HG03520 (cell line): ENCODE data around the gene SLC4A1.
"Not testable (repeated sequence)": the region's sequence is repeated elsewhere in the genome, so short reads cannot be mapped to it uniquely, and the experiment has no call there.

Source experiments
- ATAC-seq: cut with Tn5 transposase; IDR thresholded peaks from one replicate; pipeline ENCODE4 v1.9.1; 2021; ENCODE audit warnings: mild to moderate bottlenecking, moderate library complexity; ENCODE audit not compliant: unreplicated experiment

The SLC4A1 gene

DNA sequence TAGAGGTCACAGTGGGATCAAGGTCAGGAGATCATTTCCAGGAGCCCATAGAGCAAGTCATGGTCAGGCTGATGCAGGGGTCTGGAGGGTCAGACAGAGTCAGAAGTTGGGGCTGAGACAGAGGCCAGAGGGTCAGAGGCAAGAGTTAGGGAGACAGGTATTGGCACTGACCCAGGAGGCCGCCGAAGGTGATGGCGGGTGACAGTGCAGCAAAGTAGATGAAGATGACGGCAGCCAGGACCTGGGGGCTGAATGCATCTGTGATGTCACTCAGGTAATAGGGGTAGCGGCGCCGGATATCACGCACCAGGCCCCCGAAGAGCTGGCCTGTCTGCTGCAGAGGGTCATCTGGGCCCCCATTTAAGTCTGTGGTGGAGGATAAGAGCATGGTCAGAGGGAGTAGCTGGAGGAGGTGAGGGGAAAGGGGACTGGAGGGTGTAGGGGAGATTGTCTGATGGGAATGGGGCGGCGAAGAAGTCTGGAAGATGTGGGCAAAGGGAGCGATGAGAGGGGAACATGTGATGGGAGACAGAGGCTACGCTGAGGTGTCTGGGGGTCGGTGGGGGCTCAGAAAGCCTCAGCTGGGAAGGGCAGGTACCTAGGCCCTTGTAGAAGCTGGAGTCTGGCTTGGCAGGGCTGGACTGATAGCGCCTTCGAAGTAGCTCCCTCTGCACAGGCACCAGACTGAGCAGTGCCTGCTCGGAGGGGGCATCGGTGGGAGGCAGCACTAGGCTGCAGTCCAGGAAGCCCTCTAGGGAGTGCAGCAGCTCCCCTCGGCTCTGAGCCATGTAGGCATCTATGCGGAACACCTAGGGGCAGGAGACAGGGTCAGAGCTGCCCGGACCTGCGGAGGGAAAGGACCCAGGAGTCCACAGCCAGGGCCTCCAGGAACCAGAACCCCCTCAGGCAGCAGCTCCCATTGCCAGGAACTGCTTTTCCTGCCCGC lies 9.8 kb downstream of the SLC4A1 start:
- no peak for ATAC-seq

DNA sequence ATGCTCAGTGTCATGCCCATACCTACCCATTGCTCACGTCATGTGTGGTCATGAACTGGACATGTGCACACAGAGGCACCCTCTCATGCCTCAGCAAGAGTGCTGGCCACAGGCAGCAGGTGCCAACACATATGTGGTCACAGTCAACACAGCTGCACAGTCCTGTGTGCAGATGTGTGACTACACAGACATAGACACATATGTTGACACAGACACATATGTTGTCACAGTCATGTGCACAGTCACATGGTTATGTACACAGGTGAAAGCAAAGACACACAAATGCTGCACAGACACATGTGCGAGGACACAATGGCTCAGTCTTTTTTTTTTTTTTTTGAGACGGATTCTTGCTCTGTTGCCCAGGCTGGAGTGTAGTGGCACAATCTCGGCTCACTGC lies 11.3 kb downstream of the SLC4A1 start:
- ATAC-seq = no peak

DNA sequence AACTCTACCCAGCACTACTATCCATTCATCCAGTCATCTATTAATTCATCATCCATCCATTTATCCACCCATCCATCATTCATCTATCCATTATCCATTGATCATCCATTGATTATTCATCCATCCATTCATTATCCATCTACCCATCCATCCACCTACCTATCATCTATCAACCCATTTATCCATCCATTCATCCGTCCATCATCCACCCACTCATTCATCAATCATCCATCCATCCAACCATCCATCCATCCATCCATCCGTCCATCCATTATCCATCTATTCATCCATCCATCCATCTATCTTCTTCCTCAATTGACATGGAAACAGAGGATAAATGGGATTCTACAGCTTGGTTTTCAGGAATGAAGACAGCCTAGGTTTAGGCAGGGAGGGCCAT lies 12.0 kb downstream of the SLC4A1 start:
- no peak for ATAC-seq

DNA sequence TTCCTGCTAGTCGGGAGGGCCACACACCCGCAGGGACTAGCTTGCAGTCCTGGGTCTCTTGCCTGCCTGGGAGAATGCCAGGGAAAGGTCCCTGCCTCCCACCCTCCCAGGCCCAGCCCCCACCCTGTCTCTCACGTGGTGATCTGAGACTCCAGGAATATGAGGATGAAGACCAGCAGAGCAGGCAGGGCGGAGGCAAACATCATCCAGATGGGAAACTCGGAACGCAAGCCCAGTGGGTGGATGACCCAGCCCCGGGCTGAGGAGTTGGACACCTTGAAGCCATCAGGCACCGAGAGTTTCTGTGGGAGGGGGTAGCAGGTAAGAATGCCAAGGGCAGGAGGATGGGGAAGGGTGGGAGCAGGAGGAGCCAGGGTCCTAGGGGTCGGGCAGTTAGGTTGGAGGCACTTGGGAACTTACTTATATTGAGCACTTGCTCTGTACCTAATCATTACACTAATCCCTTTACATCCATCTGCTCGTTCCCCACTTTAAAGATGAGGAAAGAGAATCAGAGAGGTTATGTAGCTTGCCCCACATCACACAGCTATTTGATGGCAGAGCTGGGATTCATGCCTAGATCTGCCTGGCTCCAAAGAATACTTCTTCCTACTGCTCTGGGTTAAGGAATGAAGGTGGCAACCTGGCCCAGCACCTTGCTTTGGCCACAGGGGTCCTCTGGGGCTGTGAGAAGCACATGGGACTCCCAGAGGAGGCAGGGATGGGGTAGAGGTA lies 13.4 kb downstream of the SLC4A1 start:
- ATAC-seq = no peak

DNA sequence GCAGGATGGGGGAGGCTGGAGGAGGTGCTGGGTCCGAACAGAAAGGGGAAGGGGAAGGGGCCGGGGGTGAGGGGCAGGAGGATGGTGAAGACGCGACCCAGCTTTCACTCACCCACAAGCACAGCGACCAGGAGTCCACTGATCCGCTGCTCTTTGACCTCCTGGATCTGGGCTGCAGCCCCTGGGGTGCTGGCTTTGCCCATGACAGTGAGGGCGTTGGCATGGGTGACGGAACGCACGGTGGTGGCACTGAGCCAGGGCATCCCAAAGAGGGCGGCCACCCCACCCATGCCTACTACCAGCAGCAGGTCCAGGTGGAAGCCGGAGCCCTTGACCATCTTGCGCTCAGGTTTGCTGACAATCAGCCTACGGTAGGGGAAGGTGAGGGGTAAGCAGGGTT lies 14.9 kb downstream of the SLC4A1 start:
- no peak for ATAC-seq

DNA sequence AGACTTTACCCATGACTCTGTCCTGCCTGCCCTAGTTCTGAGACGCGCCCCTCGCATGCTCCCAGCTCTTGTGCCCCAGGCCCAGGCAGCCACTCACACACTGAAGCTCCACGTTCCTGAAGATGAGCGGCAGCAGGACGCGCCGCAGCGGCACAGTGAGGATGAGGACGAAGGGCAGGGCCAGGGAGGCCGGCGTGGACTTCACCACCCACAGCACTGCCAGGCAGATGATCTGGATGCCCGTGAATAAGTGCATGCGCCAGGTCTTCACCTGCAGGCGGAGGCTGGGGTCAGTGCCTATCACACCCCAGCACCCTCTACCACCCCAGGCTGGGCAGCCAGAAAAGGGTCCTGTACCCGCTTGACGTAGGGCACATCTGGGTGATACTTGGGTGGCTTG lies 16.9 kb downstream of the SLC4A1 start:
- ATAC-seq = no peak

DNA sequence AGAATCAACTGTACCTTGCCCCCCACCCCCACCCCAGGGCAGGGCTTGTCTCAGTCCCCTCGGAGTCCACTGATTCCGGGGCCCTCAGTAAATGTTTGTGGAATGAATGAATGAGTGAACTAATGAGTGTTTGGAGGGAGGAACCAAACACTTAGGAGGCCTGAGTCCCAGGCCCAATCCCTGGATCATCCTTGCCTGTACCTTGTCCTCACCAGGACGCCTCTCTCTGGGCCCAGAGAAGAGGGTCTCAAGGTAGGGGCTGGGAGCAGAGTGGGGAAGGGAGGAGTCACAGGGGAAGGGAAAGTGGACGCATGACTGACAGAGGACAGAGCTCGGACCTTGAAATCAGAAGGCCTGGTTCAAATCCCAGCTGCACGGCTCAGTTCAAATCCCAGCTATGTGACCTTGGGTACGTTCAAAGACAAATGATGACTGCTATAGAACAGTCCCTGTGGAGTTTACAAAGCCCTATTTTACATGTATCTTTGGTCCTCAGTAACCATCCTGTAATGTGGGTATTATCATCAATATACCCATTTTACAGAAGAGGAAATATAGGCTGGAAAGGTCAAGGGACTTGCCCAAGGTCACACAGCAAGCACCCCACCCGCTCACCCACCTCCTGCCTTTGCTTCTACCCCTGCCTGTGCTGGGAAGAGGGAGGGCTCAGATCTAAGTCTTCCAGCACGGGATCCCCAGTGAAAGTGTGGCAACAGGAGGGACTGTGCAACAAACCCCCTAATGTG lies 18.3 kb downstream of the SLC4A1 start:
- ATAC-seq = no peak

DNA sequence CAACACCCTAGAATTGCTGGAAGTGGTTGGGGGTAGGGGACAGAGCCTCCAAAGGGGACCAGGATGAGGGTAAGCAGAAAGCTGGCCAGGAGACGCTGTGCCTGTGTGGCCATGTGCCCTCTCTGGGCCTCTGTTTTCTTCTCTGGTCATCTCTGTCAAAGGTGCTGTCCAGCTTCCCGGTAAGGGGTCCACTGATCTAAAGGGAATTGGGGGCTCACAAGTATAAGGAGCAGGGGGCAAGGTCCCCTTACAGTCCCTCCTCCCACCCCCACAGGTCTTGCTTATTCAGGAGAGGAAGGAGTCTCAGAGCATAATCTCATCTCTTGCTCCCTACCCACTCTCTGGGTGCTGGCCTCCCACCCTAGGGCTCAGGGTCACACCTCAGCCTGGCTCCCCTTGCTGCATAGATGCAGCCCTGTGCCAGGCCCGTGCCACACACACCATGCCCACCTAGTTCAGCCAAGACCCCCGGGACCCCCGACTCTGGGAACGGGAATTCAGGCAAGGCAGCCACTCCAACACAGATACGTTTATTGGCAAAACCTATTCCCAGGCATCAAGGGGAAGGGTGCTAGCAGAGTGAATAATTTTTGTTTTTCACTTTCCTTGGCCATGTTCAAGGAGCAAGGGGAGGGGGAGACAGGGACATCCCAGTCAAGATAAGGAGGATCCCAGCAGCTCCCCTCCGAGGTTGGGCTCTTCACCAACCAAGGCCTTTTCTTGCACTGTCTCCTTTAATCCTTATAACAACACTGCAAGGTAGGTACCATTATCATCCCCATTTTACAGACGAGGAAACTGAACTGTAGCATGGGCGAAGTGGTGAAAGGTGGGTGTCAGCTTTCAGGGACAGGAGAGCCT lies 19.8 kb downstream of the SLC4A1 start:
- no peak for ATAC-seq

DNA sequence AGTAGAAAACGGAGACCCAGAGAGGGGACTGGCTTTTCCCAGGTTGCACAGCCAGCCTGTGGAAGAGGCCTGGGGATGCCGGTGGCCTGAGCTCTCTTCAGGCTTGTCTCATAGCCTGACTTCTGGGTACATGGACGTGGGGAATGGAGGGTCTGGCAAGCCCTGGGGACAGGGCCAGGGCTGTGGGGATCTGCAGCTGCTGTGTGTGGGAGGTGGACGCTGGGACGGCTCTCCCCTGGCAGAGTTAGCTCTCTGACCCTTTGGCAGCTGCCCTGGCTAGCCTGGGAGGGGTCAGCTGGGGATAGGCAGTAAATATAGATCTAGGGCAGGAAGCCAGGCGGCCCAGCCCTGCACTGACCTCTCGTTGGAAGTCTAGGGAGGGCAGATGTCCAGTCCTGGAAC lies 20.5 kb downstream of the SLC4A1 start:
- ATAC-seq = no peak

DNA sequence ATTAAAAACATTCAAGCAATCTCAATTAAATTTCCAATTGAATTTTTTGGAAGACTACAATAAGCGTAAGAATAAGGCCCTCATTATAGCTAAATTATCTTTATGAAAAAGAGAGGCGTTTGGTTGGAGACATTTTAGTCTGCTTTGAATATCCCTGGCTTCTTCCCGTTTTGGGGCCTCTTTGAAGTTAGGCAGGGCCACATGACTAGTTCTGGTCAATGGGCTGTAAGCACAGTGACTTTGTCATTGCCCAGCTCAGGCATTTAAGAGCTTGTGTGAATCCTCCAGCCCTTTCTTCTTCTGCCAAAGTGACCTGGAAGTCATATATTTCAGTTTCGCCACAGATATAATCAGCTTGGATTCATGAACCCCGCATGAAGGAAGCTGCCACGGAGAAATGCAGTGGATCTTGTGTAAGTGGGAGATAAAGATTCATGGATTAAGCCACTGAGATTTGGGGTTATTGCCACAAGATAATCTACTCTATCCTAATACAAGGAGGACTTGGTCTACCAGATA lies 26.8 kb downstream of the SLC4A1 start:
- no peak for ATAC-seq

DNA sequence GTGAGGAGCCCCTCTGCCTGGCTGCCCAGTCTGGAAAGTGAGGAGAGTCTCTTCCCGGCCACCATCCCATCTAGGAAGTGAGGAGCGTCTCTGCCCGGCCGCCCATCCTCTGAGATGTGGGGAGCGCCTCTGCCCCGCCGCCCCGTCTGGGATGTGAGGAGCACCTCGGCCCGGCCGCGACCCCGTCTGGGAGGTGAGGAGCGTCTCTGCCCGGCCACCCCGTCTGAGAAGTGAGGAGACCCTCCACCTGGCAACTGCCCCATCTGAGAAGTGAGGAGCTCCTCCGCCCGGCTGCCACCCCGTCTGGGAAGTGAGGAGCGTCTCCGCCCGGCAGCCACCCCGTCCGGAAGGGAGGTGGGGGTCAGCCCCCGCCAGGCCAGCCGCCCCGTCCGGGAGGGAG lies 30.0 kb downstream of the SLC4A1 start:
- not testable (repeated sequence) for ATAC-seq

DNA sequence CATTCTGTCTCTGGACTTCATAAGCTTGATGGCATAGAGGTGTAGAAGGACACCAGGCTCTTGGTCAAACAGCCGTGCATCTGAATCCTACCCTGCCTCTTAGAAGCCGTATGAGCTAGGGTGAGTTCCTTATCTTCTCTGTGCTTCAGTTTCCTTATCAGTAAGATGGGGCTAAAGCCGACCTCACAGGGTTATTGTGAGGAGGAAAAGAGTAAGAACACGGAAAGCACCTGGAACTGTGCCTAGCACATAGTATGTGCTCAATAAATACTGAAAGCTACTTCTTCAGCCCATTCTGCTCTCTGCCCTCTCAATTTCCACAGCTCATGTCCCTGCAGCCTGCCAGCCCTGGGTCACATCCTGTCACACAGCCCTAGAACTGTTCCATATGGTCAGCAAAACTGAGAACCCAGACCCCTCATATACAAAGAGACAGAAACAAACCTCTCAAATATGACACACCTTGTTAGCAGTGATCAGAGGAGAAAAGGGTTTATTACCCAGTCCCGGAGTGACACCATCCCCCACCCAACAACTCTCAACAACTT lies 31.4 kb downstream of the SLC4A1 start:
- ATAC-seq = no peak

DNA sequence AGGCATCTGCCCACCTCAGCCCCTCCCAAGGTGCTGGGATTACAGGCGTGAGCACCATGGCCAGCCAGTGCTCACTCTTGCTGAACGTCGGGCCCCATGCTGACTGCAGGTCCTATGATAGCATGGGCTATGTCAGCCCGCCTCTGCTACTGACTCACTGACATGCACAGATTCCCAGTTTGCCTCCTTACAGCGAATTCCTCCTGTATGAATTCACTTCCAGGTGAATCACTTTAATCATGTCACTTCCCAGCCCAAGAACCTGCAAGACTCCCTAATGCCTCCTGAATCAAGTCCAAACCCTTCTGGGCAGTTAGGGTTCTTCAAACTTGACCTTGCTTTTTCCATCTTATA lies 32.4 kb downstream of the SLC4A1 start:
- ATAC-seq = no peak

DNA sequence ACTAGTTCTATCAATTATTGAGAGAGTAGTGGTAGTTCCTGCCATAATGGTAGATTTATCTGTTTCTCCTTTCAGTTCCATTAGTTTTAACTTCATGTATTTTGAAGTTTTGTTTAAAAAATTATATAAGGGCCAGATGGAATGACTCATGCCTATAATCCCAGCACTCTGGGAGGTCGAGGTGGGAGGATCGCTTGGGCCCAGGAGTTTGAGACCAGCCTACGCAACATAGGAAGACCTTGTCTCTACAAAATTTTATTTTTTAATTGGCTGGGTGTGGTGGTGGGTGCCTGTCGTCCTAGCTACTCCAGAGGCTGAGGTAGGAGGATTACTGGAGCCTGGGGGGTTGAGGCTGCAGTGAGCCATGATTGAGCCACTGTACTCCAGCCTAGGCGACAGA lies 34.4 kb downstream of the SLC4A1 start:
- no peak for ATAC-seq

DNA sequence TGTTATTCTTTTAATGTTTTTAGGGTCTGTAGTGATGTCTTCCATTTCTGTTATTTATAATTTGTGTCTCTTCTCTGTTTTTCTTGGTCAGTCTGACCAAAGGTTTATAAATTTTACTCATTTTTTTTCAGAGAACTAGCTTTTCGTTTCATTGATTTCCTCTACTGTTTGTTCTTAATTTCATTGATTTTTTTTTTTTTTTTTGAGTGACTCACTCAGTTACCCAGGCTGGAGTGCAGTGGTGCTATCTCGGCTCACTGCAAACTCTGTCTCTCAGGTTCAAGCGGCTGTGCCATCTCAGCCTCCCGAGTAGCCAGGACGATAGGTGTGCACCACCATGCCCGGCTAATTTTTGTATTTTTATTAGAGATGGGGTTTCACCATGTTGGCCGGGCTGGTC lies 35.9 kb downstream of the SLC4A1 start:
- ATAC-seq = no peak

DNA sequence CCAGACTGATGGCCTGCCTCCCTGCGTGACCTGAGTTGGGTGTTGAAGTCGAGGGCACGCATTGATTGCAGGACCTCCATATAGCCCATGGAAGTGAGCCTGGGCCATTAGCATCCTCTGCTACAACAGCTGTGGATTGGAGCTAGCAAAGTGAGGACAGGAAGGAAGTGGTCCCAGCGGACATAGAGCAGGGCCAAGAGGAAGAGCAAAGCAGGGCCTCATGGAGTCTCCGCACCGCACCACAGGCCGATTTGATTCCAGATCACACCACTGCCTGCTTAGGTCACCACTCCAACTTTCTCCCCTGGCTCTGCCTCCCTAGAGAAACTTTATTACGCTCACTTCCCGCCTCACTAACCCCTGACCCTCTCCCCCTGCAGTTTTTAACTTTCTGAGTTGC lies 37.8 kb downstream of the SLC4A1 start:
- no peak for ATAC-seq

DNA sequence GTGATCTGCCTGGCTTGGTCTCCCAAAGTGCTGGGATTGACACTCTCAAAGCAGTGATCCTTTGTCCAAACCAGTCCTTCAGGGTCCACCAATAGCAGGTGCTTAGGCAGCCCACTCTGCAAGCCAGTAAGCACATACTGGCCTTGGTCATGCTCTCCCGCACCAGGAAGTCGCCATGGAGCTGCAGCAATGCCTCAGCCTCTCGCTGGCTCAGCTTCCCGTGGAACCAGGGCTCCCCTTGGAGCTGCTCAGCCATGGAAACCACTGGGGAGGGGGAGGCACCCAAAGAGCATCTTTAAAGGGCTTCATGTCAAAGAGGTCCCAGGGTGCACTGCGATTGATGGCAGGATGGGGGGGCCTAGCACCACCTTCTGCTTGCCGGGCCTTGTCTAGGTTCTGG lies 38.8 kb downstream of the SLC4A1 start:
- ATAC-seq = no peak

DNA sequence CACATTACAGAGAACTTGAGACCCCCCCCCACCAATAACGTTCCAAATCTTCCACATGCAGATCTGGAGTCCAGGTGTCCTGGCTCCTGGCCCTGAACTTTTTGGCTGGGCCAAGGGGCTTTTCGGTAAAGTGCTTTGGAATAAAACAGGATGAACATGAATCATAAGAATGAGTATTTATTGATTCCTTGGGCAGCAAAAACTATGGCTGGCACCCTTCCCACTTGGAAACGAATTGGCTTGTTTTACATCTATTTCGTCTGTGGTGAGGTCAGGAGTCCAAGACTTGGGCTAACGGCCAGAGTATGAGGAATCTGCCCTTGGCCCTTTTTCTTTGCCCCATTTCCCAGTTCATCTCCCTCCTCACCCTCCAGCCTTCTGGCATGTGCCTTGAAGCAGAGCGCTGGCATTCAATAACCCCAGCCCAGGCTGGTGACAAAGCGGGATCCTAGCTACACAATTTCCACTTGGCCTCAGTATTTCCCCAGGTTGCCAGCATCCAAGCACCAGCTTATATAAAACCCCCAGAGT lies 44.3 kb downstream of the SLC4A1 start:
- ATAC-seq = no peak

DNA sequence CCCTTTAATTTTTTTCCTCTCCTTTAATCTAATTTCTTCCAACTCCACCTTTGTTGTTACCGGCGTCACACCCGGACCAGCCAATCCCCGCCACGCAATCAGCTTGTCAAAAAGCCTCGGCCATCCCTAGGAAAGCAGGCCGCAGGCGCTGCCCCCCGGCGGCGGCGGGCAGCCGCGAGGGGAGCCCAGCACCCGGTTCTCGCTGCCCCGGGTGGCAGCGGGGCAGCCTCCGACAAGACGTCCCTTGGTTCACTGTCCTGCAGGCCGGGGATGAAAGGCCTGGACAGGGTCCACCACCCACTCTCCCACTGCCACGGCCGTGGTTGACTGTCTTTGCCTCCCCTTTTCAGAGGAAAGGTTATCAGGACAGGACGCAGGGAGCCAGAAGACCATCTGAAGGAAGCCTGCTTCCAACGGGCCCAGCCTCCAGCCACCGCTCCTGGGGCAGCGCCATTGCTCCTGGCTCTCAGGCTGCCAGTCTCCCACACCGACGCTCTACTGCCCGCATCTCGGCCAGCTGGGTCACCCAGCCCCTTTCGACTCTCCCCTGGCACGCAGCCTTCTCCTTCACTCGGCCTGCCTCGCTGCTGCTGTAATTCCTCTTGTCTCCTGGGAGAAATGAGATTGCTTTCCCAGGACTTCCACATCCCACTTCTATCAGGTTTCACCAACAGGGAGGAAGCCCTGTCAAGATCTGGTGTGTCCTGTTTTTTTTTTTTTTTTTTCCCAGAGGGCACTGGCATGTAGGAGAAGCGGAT lies 45.6 kb downstream of the SLC4A1 start:
- ATAC-seq = no peak

DNA sequence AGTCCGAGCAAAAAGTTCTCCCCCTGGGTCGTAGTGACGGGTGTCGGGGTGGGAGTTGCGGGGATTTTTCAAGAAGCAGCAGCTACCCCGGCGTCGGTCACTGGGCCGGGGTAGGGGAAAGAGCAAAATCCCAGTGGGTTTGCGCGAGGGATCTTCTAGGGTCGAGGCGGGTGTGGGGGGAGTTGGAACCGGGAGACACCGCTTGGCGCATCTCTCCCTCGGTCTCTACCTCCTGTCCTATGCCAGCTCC lies 46.1 kb downstream of the SLC4A1 start:
- no peak for ATAC-seq
